ENCODE measurements around the gene SHFL.

The SHFL gene

DNA sequence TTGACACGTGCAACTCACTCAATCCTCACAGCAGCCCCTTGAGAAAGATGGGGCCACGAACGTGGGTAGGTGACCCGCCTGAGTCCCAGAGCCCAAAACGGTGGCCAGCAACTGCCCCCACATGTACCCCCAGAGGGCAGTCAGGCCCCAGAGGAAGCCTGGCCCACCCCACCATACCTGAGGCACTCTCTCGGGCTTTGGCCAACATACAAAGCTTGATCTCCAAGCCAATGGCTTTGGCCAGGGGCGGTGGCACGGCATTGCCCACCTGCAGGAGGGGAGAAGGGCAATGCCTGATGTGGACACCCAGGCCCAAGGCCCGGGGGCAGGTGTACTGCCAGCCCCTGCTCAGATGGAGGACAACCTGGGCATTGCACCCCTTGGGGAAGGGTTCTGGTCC lies 47.9 kb downstream of the SHFL start:
- Histone ChIP-seq H3K27ac (ENCODE audit: low read length) (no peak overlapping the region), H3K27me3 (ENCODE audit: control insufficient read depth, insufficient read depth, low read length) (no peaks in the 10 kb centered on the region), H3K9me3 (ENCODE audit: control insufficient read depth, insufficient read depth, low read length) (no peaks in the 10 kb centered on the region), H3K36me3 (ENCODE audit: control insufficient read depth, insufficient read depth, low read length) (peaks cover 53% of the 10 kb centered on the region), H3K4me1 (ENCODE audit: control insufficient read depth, insufficient read depth, low read length) (no peaks in the 10 kb centered on the region), H3K4me3 (ENCODE audit: low read length) (no peak overlapping the region)
- no peak for DNase-seq (ENCODE audit: low read depth, low spot score)
- no CpG with 5 or more reads among the region's 9 CpGs for WGBS (ENCODE audit: insufficient coverage, insufficient read length)

GRCh38 chr19:10135551-10136334 lies 49.6 kb downstream of the SHFL start:
- H3K4me3 ChIP-seq (ENCODE audit: low read length) = no peak overlapping the region
- H3K4me1 ChIP-seq (ENCODE audit: control insufficient read depth, insufficient read depth, low read length) = no peaks in the 10 kb centered on the region
- no peaks in the 10 kb centered on the region for H3K27me3 ChIP-seq (ENCODE audit: control insufficient read depth, insufficient read depth, low read length)
- WGBS (ENCODE audit: insufficient coverage, insufficient read length) = no CpG with 5 or more reads among the region's 39 CpGs
- H3K36me3 ChIP-seq (ENCODE audit: control insufficient read depth, insufficient read depth, low read length) = peaks cover 64% of the 10 kb centered on the region
- H3K27ac ChIP-seq (ENCODE audit: low read length) = no peak overlapping the region
- no peaks in the 10 kb centered on the region for H3K9me3 ChIP-seq (ENCODE audit: control insufficient read depth, insufficient read depth, low read length)
- no peak for DNase-seq (ENCODE audit: low read depth, low spot score)

DNA sequence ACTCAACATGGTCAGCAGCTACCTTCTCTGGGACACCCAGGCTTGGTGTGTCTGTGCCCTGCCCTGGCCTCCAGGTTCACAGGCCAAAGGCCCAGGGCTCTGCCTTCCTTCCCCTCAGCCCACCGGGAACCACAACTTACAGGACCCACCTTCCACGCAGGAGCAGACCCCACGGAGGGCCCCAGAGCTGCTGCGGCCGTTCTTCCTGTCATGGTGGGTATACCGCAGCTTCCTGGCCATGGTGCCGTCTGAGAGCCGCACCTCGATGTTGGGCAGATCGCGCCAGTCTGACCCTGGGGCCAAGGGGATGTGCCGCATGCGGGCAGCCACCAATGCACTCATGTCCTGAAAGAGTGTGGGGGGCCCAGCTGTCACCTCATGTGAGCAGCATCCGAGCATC lies 50.8 kb downstream of the SHFL start:
- H3K27me3 ChIP-seq (ENCODE audit: control insufficient read depth, insufficient read depth, low read length) = no peaks in the 10 kb centered on the region
- DNase-seq (ENCODE audit: low read depth, low spot score) = no peak
- WGBS (ENCODE audit: insufficient coverage, insufficient read length) = no CpG with 5 or more reads among the region's 14 CpGs
- no peak overlapping the region for H3K4me3 ChIP-seq (ENCODE audit: low read length)
- H3K9me3 ChIP-seq (ENCODE audit: control insufficient read depth, insufficient read depth, low read length) = no peaks in the 10 kb centered on the region
- H3K36me3 ChIP-seq (ENCODE audit: control insufficient read depth, insufficient read depth, low read length) = peaks cover 74% of the 10 kb centered on the region
- H3K4me1 ChIP-seq (ENCODE audit: control insufficient read depth, insufficient read depth, low read length) = no peaks in the 10 kb centered on the region
- no peak overlapping the region for H3K27ac ChIP-seq (ENCODE audit: low read length)

DNA sequence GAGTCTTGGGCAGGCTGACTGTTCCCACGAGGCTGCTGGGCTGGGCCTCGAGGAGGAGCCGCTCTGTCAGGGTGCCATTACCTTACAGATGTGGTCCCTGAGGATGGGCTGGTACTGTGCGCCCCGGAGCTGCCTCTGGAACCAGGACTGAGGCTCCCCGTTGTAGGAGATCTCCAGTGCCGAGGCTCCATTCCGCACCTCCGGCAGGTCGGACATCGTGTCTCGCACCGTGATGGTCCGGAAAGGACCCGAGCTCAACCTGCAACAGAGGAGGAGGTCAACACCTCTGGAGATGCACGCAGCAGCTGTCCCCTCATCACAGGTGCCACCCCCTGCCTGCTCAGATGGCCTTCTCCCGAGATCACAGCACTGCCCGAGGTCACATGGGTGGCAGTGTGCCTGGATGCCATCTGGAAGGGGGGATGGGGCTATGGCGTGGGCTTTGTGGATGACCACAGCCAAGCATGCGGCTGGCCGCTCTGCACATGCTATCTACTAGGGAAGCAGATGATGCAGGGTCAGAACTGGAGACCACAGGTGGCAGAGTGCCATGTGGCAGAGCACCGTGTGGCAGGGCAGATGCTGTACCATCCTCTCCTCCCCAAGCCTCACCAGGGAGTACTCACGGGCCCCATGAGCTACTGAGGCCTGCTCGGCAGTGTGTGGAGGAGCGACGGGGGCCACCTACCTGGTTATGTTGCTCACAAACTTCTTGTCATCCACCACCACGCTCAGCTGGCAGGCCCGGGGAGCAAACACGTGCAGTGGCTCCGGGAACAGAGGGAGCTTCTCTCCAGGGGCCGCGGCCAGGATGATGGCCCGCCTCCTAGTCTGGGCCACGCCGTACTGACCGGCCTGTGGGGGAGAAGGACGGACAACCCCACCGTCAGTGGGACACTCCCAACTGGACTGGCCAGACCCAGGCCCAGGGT lies 51.9 kb downstream of the SHFL start:
- H3K4me1 ChIP-seq (ENCODE audit: control insufficient read depth, insufficient read depth, low read length) = no peaks in the 10 kb centered on the region
- WGBS (ENCODE audit: insufficient coverage, insufficient read length) = no CpG with 5 or more reads among the region's 38 CpGs
- no peaks in the 10 kb centered on the region for H3K27me3 ChIP-seq (ENCODE audit: control insufficient read depth, insufficient read depth, low read length)
- no peak for DNase-seq (ENCODE audit: low read depth, low spot score)
- no peaks in the 10 kb centered on the region for H3K9me3 ChIP-seq (ENCODE audit: control insufficient read depth, insufficient read depth, low read length)
- no peak overlapping the region for H3K27ac ChIP-seq (ENCODE audit: low read length)
- no peak overlapping the region for H3K4me3 ChIP-seq (ENCODE audit: low read length)
- H3K36me3 ChIP-seq (ENCODE audit: control insufficient read depth, insufficient read depth, low read length) = peaks cover 77% of the 10 kb centered on the region

- H3K36me3 ChIP-seq (ENCODE audit: control insufficient read depth, insufficient read depth, low read length) = peaks cover 73% of the 10 kb centered on the region
- H3K27me3 ChIP-seq (ENCODE audit: control insufficient read depth, insufficient read depth, low read length) = no peaks in the 10 kb centered on the region
- H3K27ac ChIP-seq (ENCODE audit: low read length) = no peak overlapping the region
- DNase-seq (ENCODE audit: low read depth, low spot score) = no peak
- H3K4me1 ChIP-seq (ENCODE audit: control insufficient read depth, insufficient read depth, low read length) = no peaks in the 10 kb centered on the region
- no peaks in the 10 kb centered on the region for H3K9me3 ChIP-seq (ENCODE audit: control insufficient read depth, insufficient read depth, low read length)
- no CpG with 5 or more reads among the region's 27 CpGs for WGBS (ENCODE audit: insufficient coverage, insufficient read length)
- no peak overlapping the region for H3K4me3 ChIP-seq (ENCODE audit: low read length)
These were observed 53.0 kb downstream of the SHFL start for GRCh38 chr19:10138879-10139795.

- Histone ChIP-seq H3K27ac (ENCODE audit: low read length) (no peak overlapping the region), H3K9me3 (ENCODE audit: control insufficient read depth, insufficient read depth, low read length) (no peaks in the 10 kb centered on the region), H3K4me1 (ENCODE audit: control insufficient read depth, insufficient read depth, low read length) (no peaks in the 10 kb centered on the region), H3K36me3 (ENCODE audit: control insufficient read depth, insufficient read depth, low read length) (peaks cover 75% of the 10 kb centered on the region), H3K27me3 (ENCODE audit: control insufficient read depth, insufficient read depth, low read length) (no peaks in the 10 kb centered on the region), H3K4me3 (ENCODE audit: low read length) (no peak overlapping the region)
- no CpG with 5 or more reads among the region's 23 CpGs for WGBS (ENCODE audit: insufficient coverage, insufficient read length)
- DNase-seq (ENCODE audit: low read depth, low spot score) = no peak
These were observed 53.8 kb downstream of the SHFL start for GRCh38 chr19:10139952-10140351.

DNA sequence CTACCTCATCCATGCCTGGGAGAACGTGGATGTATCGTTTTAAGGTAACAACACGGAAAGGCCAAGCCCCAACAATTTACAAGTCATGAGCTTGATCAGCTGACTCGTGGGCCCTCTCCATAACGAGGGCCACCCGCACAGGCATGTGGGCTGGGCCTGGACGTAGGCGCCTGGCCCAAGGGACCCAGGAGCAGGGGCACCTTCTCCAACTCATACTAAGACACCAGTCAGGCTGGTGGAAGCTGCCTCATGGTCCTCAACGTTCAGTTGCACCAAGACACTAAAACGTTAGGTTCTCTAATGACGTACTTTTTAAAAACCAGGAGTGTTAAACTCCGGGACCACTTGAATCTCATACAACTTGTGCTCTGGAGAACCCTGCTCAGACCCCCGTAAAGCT lies 55.4 kb downstream of the SHFL start:
- no CpG with 5 or more reads among the region's 13 CpGs for WGBS (ENCODE audit: insufficient coverage, insufficient read length)
- no peak overlapping the region for H3K27ac ChIP-seq (ENCODE audit: low read length)
- H3K4me1 ChIP-seq (ENCODE audit: control insufficient read depth, insufficient read depth, low read length) = no peaks in the 10 kb centered on the region
- H3K27me3 ChIP-seq (ENCODE audit: control insufficient read depth, insufficient read depth, low read length) = no peaks in the 10 kb centered on the region
- peaks cover 77% of the 10 kb centered on the region for H3K36me3 ChIP-seq (ENCODE audit: control insufficient read depth, insufficient read depth, low read length)
- no peaks in the 10 kb centered on the region for H3K9me3 ChIP-seq (ENCODE audit: control insufficient read depth, insufficient read depth, low read length)
- H3K4me3 ChIP-seq (ENCODE audit: low read length) = no peak overlapping the region
- DNase-seq (ENCODE audit: low read depth, low spot score) = no peak

GRCh38 chr19:10141973-10142372 lies 55.9 kb downstream of the SHFL start:
- Histone ChIP-seq H3K9me3 (ENCODE audit: control insufficient read depth, insufficient read depth, low read length) (no peaks in the 10 kb centered on the region), H3K27ac (ENCODE audit: low read length) (no peak overlapping the region), H3K4me3 (ENCODE audit: low read length) (no peak overlapping the region), H3K36me3 (ENCODE audit: control insufficient read depth, insufficient read depth, low read length) (peaks cover 75% of the 10 kb centered on the region), H3K27me3 (ENCODE audit: control insufficient read depth, insufficient read depth, low read length) (no peaks in the 10 kb centered on the region), H3K4me1 (ENCODE audit: control insufficient read depth, insufficient read depth, low read length) (no peaks in the 10 kb centered on the region)
- WGBS (ENCODE audit: insufficient coverage, insufficient read length) = no CpG with 5 or more reads among the region's 18 CpGs
- no peak for DNase-seq (ENCODE audit: low read depth, low spot score)
